ENCODE measurements around the gene NKAIN4. TPM values are rescaled to one million over a fixed set of nuclear protein-coding genes. Genes with fewer than 3 reads are reported as not detected.

NKAIN4 gene
- total and polyA plus RNA-seq, 2 donors (not counting 1 experiment from before 2014, with no cell fraction given): not detected

DNA sequence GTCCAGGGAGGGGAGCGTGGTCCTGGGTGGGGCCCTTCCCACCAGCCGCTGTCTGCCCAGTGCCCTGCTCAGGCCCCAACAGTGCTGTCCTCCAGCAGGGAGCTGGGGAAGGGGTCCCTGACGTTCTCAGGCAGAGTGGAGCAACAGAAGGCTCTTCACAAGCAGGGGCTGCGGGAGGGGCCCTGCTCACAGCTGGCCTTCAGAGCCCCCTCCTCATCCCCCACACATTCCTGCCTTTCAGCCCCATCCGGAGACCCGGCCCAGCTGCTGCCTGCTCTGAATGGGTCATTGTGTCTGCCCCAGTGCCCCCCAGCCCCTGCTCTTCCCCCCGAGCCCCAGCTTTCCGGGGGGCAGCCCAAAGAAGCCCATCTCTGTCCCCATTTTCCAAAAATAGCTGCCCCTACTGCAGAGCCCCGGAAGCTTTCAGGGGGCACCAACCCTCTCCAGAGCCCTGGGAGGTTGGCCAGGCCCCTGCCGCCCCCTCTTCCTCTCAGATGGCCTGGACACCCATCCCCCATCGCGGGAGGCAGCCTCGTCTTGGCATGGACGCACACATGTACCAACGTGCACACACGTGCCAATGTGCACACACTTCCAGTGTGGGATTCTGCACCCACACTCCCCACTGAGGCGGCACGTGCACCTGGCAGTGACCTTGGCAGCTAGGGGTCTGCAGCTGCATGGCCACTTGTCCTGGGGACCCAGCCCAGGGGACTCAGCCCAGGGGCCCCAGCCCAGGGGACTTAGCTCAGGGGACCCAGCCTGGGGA, 42.5 kb upstream of the NKAIN4 start:
- Histone ChIP-seq H3K4me3 (ENCODE audit: control extremely low read depth in 1 of 5, extremely low read depth in 1 of 5, insufficient read depth in 1 of 5, low read depth in 2 of 5, low read length in 4 of 5) (no peak overlapping the region), H2AFZ (ENCODE audit: insufficient read depth, low read depth, low read length, poor library complexity, severe bottlenecking) (no peak overlapping the region), H3K4me1 (ENCODE audit: control insufficient read depth in 2 of 2, insufficient read depth in 2 of 2, low read length in 2 of 2) (no peaks in the 10 kb centered on the region), H3K36me3 (replicated peaks in 1 of 2; ENCODE audit: control extremely low read depth in 1 of 2, control insufficient read depth in 1 of 2, extremely low read depth in 1 of 2, insufficient read depth in 2 of 2, low read length in 1 of 2) (no peaks in the 10 kb centered on the region), H3K27ac (ENCODE audit: low read length in 2 of 2) (no peak overlapping the region), H3K27me3 (replicated peaks in 1 of 4; ENCODE audit: control extremely low read depth in 1 of 4, control insufficient read depth in 3 of 4, insufficient read depth in 4 of 4, low read length in 3 of 4) (peaks cover 0 to 36% (median 0%) of the 10 kb centered on the region in 4 experiments), H4K20me1 (ENCODE audit: control insufficient read depth, insufficient read depth, low read length, poor library complexity, severe bottlenecking) (no peaks in the 10 kb centered on the region), H3K79me2 (ENCODE audit: control insufficient read depth, insufficient read depth, low read length) (no peaks in the 10 kb centered on the region), H3K9me3 (ENCODE audit: control extremely low read depth in 1 of 3, control insufficient read depth in 2 of 3, insufficient read depth in 1 of 3, low read length in 2 of 3) (peaks cover 0 to 10% (median 4%) of the 10 kb centered on the region in 3 donors), H3K9ac (ENCODE audit: low read length) (no peak overlapping the region), H3K4me2 (replicated peaks; ENCODE audit: low read depth, low read length, poor library complexity, severe bottlenecking) (no peak overlapping the region)
- H3K4me3 Mint-ChIP-seq: no peak overlapping the region
- ChIA-PET POLR2A (no interaction called here), CTCF (no interaction called here)
- TF ChIP-seq EZH2 (IDR thresholded peaks at IDR 0.05; ENCODE audit: borderline replicate concordance, insufficient read depth, low read depth, low read length, poor library complexity, severe bottlenecking): no peak
- TF ChIP-seq, protein P1, sequence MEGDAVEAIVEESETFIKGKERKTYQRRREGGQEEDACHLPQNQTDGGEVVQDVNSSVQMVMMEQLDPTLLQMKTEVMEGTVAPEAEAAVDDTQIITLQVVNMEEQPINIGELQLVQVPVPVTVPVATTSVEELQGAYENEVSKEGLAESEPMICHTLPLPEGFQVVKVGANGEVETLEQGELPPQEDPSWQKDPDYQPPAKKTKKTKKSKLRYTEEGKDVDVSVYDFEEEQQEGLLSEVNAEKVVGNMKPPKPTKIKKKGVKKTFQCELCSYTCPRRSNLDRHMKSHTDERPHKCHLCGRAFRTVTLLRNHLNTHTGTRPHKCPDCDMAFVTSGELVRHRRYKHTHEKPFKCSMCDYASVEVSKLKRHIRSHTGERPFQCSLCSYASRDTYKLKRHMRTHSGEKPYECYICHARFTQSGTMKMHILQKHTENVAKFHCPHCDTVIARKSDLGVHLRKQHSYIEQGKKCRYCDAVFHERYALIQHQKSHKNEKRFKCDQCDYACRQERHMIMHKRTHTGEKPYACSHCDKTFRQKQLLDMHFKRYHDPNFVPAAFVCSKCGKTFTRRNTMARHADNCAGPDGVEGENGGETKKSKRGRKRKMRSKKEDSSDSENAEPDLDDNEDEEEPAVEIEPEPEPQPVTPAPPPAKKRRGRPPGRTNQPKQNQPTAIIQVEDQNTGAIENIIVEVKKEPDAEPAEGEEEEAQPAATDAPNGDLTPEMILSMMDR (IDR thresholded peaks at IDR 0.05): no peak
- WGBS (ENCODE audit: insufficient coverage): 71% methylated on average over 18 of the region's 18 CpGs
- no peak overlapping the region for H3K27ac Mint-ChIP-seq
- no peak for ATAC-seq (ENCODE audit: low read depth)
- H3K27me3 Mint-ChIP-seq: peaks cover 36% of the 10 kb centered on the region
- intact Hi-C loops (cut with micrococcal nuclease): no loop called here
- DNase-seq: no peak
- no peaks in the 10 kb centered on the region for H3K4me1 Mint-ChIP-seq
- peaks cover 5% of the 10 kb centered on the region for H3K9me3 Mint-ChIP-seq (ENCODE audit: insufficient read depth)

DNA sequence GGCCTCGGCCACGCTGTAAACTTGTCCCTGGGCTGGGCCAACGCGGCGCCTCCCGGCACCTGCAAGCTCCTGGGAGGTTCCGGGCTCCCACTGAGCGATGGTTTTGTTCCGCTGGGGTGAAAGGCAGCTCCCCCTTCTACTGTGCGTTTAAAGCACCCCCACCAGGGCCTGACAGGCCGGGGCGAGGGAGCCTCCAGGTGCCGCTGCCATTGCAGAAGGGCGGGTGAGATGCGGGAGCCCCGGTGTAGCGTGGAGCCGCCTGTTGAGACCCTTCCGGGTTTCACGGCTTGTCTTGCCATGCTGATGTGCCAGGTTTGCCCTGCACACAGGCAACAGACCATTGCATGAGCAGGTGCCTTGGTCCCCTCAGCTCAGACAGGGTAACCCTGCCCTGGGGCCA, 41.6 kb upstream of the NKAIN4 start:
- peaks cover 0 to 8% (median 0%) of the 10 kb centered on the region in 3 donors for H3K9me3 ChIP-seq (ENCODE audit: control extremely low read depth in 1 of 3, control insufficient read depth in 2 of 3, insufficient read depth in 1 of 3, low read length in 2 of 3)
- TF ChIP-seq, protein P1 (IDR thresholded peaks at IDR 0.05): no peak
- TF ChIP-seq EZH2 (IDR thresholded peaks at IDR 0.05; ENCODE audit: borderline replicate concordance, insufficient read depth, low read depth, low read length, poor library complexity, severe bottlenecking): no peak
- ATAC-seq (ENCODE audit: low read depth) (no peak), DNase-seq (no peak)
- intact Hi-C loops (cut with micrococcal nuclease): no loop called here
- 22% methylated on average over 19 of the region's 20 CpGs for WGBS (ENCODE audit: insufficient coverage)
- ChIA-PET POLR2A (no interaction called here), CTCF (no interaction called here)
- no peak overlapping the region for H3K4me3 ChIP-seq (ENCODE audit: control extremely low read depth in 1 of 5, extremely low read depth in 1 of 5, insufficient read depth in 1 of 5, low read depth in 2 of 5, low read length in 4 of 5)
- no peak overlapping the region for H3K4me2 ChIP-seq (replicated peaks; ENCODE audit: low read depth, low read length, poor library complexity, severe bottlenecking)
- Mint-ChIP-seq H3K27ac (no peak overlapping the region), H3K9me3 (ENCODE audit: insufficient read depth) (peaks cover 2% of the 10 kb centered on the region), H3K4me3 (no peak overlapping the region), H3K4me1 (no peaks in the 10 kb centered on the region), H3K27me3 (peaks cover 30% of the 10 kb centered on the region)
- H3K79me2 ChIP-seq (ENCODE audit: control insufficient read depth, insufficient read depth, low read length): no peaks in the 10 kb centered on the region
- H4K20me1 ChIP-seq (ENCODE audit: control insufficient read depth, insufficient read depth, low read length, poor library complexity, severe bottlenecking): no peaks in the 10 kb centered on the region
- no peak overlapping the region for H3K27ac ChIP-seq (ENCODE audit: low read length in 2 of 2)
- H3K27me3 ChIP-seq (replicated peaks in 1 of 4; ENCODE audit: control extremely low read depth in 1 of 4, control insufficient read depth in 3 of 4, insufficient read depth in 4 of 4, low read length in 3 of 4): peaks cover 0 to 36% (median 0%) of the 10 kb centered on the region in 4 experiments
- H3K9ac ChIP-seq (ENCODE audit: low read length): no peak overlapping the region
- no peaks in the 10 kb centered on the region for H3K4me1 ChIP-seq (ENCODE audit: control insufficient read depth in 2 of 2, insufficient read depth in 2 of 2, low read length in 2 of 2)
- H2AFZ ChIP-seq (ENCODE audit: insufficient read depth, low read depth, low read length, poor library complexity, severe bottlenecking): no peak overlapping the region
- no peaks in the 10 kb centered on the region for H3K36me3 ChIP-seq (replicated peaks in 1 of 2; ENCODE audit: control extremely low read depth in 1 of 2, control insufficient read depth in 1 of 2, extremely low read depth in 1 of 2, insufficient read depth in 2 of 2, low read length in 1 of 2)
